CD1c-positive myeloid dendritic cell (primary cell): Measurements from ENCODE around the gene SETD7.

Source experiments
- DNase-seq: peaks from one replicate; pipeline ENCODE4 v3.0.0-alpha.2; 2016; ENCODE audit errors: extremely low spot score

SETD7 gene

DNA sequence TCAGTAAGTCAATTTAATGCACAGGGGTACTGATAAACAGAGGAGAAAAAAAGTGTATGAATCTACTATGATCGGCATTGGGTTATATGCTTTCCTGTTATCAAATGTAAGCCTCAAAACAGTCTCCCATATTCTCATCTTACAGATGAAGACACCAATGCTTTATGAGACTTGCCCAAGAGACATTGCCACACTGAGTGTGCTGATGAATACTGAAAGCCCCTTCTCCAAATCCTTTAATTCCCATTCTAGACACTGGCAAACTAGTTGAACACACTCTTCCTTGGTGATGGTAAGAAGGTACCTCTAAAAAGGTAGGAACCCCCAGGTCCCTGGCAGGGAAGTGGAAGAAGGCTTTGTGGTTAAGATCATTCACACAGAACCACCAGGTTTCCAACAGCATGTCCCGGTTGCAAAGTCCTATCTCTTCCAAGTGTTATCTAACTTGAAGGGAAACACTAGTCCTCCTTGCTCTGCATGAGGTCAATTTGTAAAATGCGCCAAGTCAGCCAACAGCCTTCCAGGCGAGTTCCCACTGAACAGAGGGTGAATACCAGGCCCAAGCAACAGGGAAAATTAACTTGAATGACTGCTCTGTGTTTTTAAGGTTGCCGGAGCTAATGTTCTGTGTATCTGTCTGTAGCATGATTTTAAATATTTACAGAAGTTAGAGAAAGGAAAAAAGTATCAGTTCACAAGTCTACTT lies 5.1 kb downstream of the SETD7 start:
- DNase-seq: no peak

DNA sequence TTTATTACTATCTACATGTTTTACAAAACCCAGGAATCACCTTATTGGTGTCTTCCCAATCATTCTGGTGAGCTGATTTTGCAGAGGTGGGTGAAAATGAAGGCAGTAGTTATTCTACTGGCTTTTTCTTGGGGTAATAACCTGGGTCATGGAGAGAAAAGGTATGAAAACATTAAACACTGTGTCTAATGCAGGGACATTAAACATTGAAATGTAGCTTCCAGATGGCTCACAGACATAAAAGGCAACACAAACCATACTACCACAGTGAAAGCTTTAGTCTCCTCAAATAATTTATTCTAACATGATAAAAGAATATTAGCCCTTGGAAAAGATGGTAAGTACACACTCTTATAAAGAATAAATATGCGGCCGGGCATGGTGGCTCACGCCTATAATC lies 8.0 kb downstream of the SETD7 start:
- DNase-seq: no peak

DNA sequence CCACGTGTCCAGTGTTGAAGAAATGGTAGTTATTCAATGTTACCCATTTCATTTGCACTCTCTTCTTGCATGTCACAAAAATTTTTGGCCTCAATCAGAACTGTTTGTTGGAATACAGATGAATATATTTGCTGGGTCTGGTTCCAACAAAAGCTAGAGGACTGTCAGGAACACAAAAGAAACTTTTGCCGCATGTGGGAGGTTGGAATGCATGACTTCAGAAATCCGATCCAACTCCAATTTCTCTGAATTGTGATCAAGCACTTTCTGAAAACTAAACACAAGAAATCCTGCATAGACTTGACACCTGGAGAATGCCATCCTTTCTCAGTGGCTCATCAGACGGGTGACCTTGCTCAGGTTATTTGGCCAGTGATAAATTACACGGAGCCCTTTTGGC lies 15.4 kb downstream of the SETD7 start:
- DNase-seq: no peak

GRCh38 chr4:139540161-139540560 lies 15.9 kb downstream of the SETD7 start:
- no peak for DNase-seq

DNA sequence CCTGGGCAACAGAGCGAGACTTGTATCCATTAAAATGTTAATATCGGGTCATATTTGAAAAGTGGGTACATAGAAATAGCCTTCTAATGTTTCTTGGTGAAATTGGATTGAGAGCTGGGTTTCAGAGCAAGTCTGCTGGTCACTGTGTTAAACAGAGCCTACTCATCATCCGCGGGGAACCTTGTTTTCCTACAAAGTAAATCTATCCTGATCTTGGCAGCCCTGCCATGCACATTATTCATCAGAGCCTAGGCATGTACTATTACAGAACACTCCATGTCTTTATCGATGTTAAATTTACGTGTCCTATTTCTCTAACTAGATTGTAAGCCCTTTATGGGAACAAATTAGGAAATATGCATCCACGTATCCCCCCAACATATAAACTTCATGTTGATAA lies 18.7 kb downstream of the SETD7 start:
- DNase-seq: no peak

DNA sequence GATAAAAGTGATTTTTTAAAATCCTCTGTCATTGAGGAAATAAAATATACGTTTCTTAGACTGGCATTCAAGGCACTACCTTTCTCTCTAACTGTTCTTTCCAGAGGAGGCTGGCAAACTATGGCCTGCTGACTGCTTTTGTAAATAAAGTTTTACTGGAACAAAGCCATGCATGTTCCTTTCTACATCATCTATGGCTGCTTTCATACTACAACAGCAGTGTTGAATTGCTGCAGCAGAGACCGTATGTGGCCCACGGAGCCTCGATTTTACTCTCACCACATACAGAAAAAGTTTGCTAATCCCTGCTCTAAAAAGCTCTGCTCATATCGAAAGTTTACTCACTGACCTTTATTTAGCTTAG lies 20.2 kb downstream of the SETD7 start:
- no peak for DNase-seq

DNA sequence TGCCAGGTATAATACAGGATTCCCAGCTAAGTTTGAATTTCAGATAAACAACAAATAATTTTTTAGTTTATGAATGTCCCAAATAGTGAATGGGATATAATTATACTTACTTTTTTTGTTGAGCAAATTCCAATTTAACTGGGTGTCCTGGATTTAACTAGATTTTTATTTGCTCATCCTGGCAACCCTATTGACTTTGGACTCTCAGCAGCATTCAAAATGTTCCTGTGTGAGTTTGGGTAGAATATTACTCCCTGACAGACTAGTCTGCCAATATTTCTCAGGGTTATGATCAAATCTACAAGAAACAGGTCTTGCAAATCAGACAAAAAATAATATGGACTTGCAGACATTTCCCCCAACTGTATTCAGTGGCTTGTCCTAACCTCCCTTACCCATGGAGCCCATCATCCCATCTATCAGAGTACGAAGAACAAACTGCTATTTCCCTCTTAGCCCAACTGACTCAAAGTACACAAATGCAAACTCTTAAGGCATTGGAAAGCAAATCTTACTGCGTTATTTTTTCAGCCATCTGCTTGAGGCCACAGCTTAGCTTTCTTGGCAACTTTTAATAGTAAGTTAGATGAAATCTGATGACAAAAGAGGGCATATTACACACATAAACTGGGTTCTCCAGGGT lies 20.7 kb downstream of the SETD7 start:
- no peak for DNase-seq

GRCh38 chr4:139534287-139534950 lies 21.6 kb downstream of the SETD7 start:
- DNase-seq: no peak

DNA sequence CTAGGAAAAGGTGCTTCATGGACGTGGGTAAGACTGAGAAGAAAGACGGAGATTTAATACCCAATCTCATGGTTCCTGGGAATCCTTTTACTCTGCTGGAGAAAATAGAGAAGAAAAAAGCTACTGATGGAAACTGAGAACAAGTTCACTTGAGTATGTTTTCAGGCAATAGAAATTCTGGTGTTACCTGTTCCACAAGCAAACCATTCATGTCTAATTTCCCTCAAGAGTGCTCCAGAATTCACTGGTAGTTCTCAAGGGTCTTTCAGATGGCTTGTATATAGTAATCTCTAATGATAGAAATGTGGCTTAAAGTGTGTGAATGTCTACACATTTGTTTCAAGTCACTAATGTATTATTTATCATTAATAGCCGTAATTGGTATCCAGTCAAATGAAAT lies 22.5 kb downstream of the SETD7 start:
- no peak for DNase-seq

- no peak for DNase-seq
These were observed 23.1 kb downstream of the SETD7 start for GRCh38 chr4:139532947-139533346.

DNA sequence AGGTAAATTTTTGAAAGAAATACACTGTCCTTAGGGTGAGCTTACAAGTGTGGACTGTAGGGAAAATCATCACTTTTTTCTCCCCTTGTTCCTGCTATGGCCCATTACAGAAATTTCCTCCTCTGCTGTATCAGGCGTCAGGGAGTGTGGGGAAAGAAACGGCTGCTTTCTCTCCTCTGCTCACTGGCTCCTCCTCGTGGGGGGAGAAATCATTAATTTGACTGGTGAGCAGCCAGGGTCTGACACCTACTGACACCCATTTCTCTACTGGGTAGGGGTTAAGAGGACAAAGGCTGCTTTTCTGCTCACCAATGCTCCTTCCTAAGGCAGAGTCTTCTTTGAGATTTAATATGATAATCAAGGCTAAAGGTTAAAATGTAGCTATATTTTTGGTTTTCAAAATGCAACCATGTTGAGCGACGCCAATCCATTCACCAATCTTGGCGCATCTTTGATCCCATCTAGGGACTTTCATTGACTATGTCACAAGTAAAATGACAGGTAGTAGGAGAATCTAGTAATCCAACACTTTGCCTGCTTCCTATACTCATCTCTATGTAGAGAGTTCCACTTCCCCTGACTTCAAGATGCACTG lies 25.1 kb downstream of the SETD7 start:
- DNase-seq: peak; percentile 63

- no peak for DNase-seq
These were observed 27.5 kb downstream of the SETD7 start for GRCh38 chr4:139528377-139529005.

- DNase-seq: no peak
These were observed 29.1 kb downstream of the SETD7 start for GRCh38 chr4:139526928-139527327.

DNA sequence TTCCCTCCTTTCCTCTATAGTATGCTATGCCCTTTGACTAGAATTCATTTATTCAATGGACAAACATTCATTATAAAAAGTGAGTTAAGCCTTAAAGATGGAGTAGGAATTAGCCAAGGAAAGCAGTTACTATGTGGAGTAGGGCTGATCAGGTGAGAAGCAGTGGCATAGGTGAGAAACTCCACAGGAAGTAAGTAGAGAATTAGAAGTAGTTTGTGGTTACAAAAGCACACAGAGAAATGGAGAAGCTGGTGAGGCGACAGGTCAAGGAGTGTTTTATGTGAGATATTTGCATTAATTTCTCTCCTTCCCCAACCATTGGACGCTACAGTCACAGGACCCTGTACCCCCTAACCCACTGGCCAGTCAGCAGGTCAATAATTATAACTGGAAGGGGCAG lies 30.6 kb downstream of the SETD7 start:
- no peak for DNase-seq

DNA sequence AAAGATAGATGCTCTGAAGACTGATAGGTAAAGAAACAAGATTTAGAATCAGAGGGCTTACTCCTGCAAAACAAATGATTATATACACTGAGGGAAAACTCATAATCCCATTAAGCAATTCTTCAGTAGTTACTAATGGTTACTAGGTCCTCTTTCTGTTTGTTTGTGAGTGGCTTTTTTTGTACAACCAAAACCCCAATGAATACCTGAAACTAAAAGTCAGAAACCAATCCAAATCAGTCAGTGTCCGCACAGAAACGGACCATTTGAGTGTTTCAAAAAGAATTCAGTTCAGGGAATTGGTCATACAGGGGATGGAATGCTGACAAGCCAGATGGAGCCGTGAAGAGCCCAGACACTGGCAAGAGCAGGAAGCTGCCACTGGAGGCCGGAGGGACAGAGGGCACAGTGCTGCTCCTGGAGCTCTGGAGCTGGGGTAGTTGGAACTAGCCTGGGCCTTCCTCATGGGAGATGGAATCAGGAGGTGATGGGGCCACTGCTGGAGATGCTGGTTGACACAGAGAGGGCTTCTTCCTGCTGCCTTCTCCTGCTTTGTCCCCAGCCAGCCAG lies 31.9 kb downstream of the SETD7 start:
- DNase-seq: no peak

GRCh38 chr4:139523076-139523475 lies 32.9 kb downstream of the SETD7 start:
- no peak for DNase-seq

GRCh38 chr4:139522457-139522856 lies 33.6 kb downstream of the SETD7 start:
- no peak for DNase-seq

DNA sequence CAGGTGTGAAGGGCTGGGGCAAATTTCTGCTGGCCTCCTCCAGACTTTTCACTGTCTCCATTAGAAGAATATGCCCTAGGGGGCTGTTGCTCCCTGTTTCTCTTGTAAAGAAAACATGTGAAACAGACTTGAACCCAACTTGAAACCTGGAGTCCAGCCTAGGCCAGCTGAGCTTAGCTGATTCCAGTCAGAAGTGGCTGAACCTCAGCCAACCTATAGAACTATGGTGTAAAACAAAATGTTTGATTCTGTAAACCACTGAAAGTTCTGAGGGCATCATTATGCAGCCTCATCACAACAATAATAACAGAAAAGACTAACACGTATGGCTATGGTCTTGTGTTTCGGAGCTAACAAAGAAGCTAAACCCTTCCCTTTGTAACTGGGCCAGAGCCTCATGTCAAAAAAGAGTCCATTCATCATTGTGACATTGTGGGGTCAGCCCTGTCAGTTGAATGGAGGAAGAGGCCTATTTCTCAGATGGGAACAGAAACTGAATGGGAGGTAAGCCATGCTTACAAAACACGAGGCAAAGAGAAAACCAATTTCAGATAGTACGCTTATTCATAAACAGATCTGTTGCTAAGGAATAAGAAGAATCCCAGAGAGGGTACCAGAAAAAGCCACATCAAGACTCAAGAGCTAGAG lies 34.1 kb downstream of the SETD7 start:
- peak; percentile 65 for DNase-seq

- DNase-seq: no peak
These were observed 40.5 kb downstream of the SETD7 start for GRCh38 chr4:139515531-139515958.

GRCh38 chr4:139514382-139515059 lies 41.5 kb downstream of the SETD7 start:
- DNase-seq: no peak

DNA sequence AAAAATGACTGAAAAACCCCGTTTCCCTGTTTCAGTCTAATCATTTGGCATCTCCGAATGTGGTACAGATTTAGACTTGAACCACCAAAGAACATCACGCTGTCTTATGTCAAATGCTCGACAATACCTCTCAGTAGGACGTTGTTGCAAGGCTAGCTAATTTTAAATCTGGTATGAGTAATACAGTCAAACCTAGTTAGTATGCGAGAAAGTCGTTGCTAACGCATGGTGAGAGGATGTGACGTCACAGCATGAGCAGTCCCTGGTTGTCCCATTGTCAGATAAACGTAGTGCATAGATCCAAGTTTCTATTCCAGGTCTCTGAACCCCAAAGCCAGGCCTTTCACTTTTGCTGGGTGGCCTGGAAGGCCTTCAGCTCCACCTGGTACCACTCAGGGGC lies 44.7 kb downstream of the SETD7 start:
- DNase-seq: no peak
